GM12891 (cell line): ENCODE results near the gene PRXL2A.

Experiments used
- PAX5 ChIP-seq: IDR thresholded peaks from 2 replicates; pipeline ENCODE4 v1.6.1; 2011; ENCODE audit warnings: low read length, moderate library complexity, mild to moderate bottlenecking; ENCODE audit not compliant: insufficient read depth, severe bottlenecking
- POLR2A ChIP-seq: IDR thresholded peaks from 2 replicates; pipeline ENCODE4 v1.6.1; 2011; ENCODE audit warnings: low read depth, low read length, control low read depth
- POLR2AphosphoS5 ChIP-seq: IDR thresholded peaks from 2 replicates; pipeline ENCODE4 v1.6.1; 2011; ENCODE audit warnings: low read depth, low read length, control low read depth
- POU2F2 ChIP-seq: IDR thresholded peaks from 2 replicates; pipeline ENCODE4 v1.6.1; 2011; ENCODE audit warnings: low read depth, mild to moderate bottlenecking, control low read depth, low read length, moderate library complexity
- SPI1 ChIP-seq: IDR thresholded peaks from 2 replicates; pipeline ENCODE4 v1.6.1; 2011; ENCODE audit warnings: low read depth, low read length, control low read depth
- TAF1 ChIP-seq: IDR thresholded peaks from 2 replicates; pipeline ENCODE4 v1.6.1; 2011; ENCODE audit warnings: low read depth, low read length, control low read depth

DNA sequence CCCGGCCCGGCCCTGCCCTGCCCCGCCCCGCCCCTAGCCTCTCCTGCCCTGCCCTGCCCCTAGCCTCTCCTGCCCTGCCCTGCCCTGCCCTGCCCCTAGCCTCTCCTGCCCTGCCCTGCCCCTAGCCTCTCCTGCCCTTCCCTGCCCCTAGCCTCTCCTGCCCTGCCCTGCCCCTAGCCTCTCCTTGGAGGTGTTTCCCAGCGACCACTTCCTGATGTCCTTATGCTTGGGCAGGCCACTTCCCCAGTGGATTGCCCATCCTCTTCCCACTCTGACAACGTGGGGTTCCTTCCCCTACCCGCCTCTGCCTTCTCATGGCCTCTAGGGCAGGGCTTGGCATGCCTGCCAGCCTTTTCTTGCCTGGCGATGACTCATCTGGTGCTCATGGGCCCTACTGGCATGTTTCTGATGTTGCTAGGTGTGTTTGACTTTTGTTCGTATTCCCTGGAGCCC is 21.2 kb downstream of the PRXL2A start:
- TF ChIP-seq POLR2A, result no peak
- TF ChIP-seq POLR2AphosphoS5, result no peak
- TF ChIP-seq TAF1, result no peak
- TF ChIP-seq SPI1, result no peak
- TF ChIP-seq PAX5, result no peak
- TF ChIP-seq POU2F2, result no peak
